HG03565 (cell line): Measurements from ENCODE around the gene IL21R.
"Not testable (repeated sequence)": the region's sequence is repeated elsewhere in the genome, so short reads cannot be mapped to it uniquely, and the experiment has no call there.

Source experiments
- ATAC-seq: cut with Tn5 transposase; IDR thresholded peaks from one replicate; pipeline ENCODE4 v1.9.1; 2021; ENCODE audit warnings: mild to moderate bottlenecking, moderate library complexity; ENCODE audit not compliant: unreplicated experiment

Gene IL21R

GRCh38 chr16:27441998-27442397 lies 40.0 kb downstream of the IL21R start:
- ATAC-seq, result no peak

GRCh38 chr16:27444015-27444414 lies 42.0 kb downstream of the IL21R start:
- ATAC-seq, result no peak

DNA sequence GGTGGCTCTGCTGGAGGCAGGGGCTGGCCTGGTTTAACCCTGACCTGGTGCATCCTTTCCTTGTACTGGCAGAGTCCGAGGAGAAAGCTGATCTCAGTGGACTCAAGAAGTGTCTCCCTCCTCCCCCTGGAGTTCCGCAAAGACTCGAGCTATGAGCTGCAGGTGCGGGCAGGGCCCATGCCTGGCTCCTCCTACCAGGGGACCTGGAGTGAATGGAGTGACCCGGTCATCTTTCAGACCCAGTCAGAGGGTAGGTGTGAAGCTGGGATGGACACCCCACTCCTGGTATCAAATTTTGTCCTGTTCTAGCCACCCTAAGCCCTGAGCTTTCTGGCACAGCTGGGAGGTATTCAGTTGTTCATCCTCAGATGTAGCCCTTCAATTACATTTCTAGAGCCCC lies 42.5 kb downstream of the IL21R start:
- ATAC-seq, result no peak

GRCh38 chr16:27445502-27446175 lies 43.7 kb downstream of the IL21R start:
- ATAC-seq, result no peak

DNA sequence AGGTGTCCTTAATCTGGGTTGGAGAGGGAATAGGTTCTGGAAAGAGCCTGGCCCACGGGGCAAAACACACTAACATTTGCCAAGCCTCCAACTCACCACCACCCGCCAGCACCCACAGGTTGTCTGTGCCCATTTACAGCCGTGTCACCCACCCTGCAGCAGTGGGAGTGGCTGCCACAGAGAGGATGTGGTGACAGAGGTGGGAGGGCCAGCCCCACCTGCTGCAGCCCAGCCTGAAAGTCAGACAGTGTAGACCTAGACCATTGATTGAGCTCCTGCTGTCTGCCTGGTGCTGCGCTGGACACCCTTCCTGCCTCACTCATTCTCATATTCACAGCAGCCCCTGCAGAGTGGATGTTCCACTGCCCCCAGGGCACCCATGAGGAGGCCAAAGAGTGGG lies 44.7 kb downstream of the IL21R start:
- ATAC-seq, result no peak

- ATAC-seq, result no peak
Measured at GRCh38 chr16:27447301-27447700, 45.3 kb downstream of the IL21R start.

- ATAC-seq, result no peak
Measured at GRCh38 chr16:27448532-27449433, 46.8 kb downstream of the IL21R start.

DNA sequence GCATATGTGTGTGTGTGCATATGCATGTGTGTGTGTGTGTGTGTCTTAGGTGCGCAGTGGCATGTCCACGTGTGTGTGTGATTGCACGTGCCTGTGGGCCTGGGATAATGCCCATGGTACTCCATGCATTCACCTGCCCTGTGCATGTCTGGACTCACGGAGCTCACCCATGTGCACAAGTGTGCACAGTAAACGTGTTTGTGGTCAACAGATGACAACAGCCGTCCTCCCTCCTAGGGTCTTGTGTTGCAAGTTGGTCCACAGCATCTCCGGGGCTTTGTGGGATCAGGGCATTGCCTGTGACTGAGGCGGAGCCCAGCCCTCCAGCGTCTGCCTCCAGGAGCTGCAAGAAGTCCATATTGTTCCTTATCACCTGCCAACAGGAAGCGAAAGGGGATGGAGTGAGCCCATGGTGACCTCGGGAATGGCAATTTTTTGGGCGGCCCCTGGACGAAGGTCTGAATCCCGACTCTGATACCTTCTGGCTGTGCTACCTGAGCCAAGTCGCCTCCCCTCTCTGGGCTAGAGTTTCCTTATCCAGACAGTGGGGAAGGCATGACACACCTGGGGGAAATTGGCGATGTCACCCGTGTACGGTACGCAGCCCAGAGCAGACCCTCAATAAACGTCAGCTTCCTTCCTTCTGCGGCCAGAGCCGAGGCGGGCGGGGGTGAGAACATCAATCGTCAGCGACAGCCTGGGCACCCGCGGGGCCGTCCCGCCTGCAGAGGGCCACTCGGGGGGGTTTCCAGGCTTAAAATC lies 47.6 kb downstream of the IL21R start:
- ATAC-seq, result peak; percentile 42

DNA sequence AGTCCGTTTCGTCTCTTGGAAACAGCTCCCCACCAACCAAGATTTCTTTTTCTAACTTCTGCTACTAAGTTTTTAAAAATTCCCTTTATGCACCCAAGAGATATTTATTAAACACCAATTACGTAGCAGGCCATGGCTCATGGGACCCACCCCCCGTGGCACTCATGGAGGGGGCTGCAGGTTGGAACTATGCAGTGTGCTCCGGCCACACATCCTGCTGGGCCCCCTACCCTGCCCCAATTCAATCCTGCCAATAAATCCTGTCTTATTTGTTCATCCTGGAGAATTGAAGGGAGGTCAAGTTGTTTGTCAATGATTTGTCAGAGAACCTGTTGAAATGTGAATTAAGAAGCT lies 48.2 kb downstream of the IL21R start:
- peak; percentile 13 for ATAC-seq

GRCh38 chr16:27452569-27453493 lies 50.9 kb downstream of the IL21R start:
- ATAC-seq, result no peak

DNA sequence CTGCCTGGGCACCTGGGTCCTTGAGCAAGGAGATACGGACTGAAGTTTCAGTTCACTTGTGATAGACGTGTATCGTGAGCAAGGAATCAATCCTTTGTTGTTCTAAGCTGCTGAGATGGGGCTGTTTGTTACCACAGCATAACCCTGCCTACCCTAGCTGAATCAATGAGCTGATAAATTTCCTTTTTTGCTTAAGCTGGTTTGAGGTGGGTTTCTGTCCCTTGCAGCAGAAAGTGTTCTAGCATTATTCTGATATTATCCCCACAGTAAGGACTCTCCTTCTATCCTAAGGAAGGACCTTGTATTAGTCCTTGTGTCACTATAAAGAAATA lies 51.5 kb downstream of the IL21R start:
- no peak for ATAC-seq

- ATAC-seq, result no peak
Measured at GRCh38 chr16:27455700-27456099, 53.7 kb downstream of the IL21R start.

DNA sequence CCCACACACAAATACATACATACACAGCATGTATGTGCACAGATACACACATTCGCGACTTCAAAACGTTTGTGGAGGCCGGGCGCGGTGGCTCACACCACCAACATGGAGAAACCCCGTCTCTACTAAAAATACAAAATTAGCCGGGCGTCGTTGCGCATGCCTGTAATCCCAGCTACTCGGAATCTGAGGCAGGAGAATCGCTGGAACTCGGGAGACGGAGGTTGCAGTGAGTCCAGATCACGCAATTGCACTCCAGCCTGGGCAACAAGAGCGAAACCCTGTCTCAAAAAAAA lies 55.6 kb downstream of the IL21R start:
- ATAC-seq, result not testable (repeated sequence)

GRCh38 chr16:27458258-27458657 lies 56.3 kb downstream of the IL21R start:
- no peak for ATAC-seq

GRCh38 chr16:27458987-27459688 lies 57.2 kb downstream of the IL21R start:
- ATAC-seq, result no peak

GRCh38 chr16:27460213-27460612 lies 58.2 kb downstream of the IL21R start:
- no peak for ATAC-seq

- no peak for ATAC-seq
Measured at GRCh38 chr16:27460663-27461482, 58.9 kb downstream of the IL21R start.

DNA sequence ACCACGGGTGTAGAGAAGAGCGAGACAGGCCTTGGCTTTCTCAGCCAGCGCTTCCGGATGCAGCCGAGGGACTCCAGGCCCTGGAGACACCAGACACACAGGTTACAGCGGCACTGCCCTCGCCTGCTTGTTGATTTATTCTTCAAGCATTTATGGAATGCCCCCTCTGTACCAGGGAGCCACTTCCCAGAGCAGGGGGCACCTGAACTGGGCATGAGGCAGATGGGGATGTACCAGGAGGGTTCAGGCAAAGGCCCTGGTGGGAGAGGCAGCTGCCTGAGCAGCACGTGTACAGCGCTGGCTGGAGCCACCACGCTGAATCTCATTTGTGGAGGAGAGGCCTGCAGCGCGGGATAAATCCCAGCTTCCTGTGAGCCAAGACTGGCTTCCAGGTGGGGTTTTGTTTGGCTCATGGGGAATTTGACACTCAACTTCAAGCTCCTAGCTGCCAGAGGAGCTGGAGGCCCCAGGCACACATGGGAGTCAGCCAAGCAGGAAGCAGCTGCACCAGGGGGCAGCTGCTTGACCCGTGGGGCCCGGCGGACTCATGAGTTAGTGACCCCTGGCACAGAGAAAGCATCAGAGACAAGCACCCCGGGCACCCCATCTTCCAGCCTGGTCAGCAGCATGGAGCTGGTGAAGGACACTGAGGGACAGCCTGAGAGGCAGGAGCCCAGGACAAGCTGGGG lies 59.7 kb downstream of the IL21R start:
- ATAC-seq, result no peak
